ENCODE measurements around the gene HPCAL1. TPM values are rescaled to one million over a fixed set of nuclear protein-coding genes. Genes with fewer than 3 reads are reported as not detected.

HPCAL1 gene
- total RNA-seq, 4 donors from 2014 or later = 34.5 to 54.2 (median 41.3) TPM

GRCh38 chr2:10344105-10345066, 41.7 kb downstream of the HPCAL1 start:
- no peak for DNase-seq (ENCODE audit: extremely low spot score)
- Histone ChIP-seq H3K9me3 (no peaks in the 10 kb centered on the region), H3K4me1 (peaks cover 11 to 28% (median 19%) of the 10 kb centered on the region in 4 donors), H3K4me3 (no peak overlapping the region), H3K27me3 (no peaks in the 10 kb centered on the region), H3K36me3 (no peaks in the 10 kb centered on the region), H3K27ac (replicated peaks in 1 of 4) (no peak overlapping the region)
- WGBS = 75% methylated on average over 19 of the region's 19 CpGs
- TF ChIP-seq CTCF (IDR thresholded peaks at IDR 0.05) (no peak), POLR2AphosphoS5 (IDR thresholded peaks at IDR 0.05) (no peak), POLR2A (IDR thresholded peaks at IDR 0.05; ENCODE audit: low read depth) (no peak), EP300 (IDR thresholded peaks at IDR 0.05) (no peak)
- intact Hi-C loops (cut with DNase I) = no loop called here

DNA sequence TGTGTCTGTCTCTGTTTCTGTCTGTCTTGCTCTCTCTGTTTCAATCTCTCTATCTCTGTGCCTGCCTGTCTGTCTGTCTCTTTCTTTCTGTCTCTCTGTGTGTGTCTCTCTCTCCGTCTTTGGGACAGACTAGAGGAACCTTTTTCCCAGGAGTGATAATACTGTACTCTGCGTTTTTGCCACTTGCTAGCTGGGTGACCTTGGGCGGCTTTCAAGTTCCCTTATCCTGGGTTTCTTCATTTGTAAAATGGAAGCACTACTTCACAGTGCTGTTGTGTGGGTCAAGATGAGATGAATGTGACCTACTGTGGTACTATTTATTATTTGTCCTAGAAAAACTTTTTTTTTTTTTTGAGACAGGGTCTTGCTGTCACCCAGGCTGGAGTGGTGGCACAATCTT, 42.4 kb downstream of the HPCAL1 start:
- no peak for TF ChIP-seq CTCF (IDR thresholded peaks at IDR 0.05)
- no peak for TF ChIP-seq EP300 (IDR thresholded peaks at IDR 0.05)
- TF ChIP-seq POLR2A (IDR thresholded peaks at IDR 0.05; ENCODE audit: low read depth) = no peak
- TF ChIP-seq POLR2AphosphoS5 (IDR thresholded peaks at IDR 0.05) = no peak
- intact Hi-C loops (cut with DNase I) = no loop called here
- no peak overlapping the region for H3K27ac ChIP-seq (replicated peaks in 1 of 4)
- 83% methylated on average over 3 of the region's 3 CpGs for WGBS
- H3K4me3 ChIP-seq = no peak overlapping the region
- H3K4me1 ChIP-seq = peaks cover 11 to 28% (median 19%) of the 10 kb centered on the region in 4 donors
- no peak for DNase-seq (ENCODE audit: extremely low spot score)
- H3K9me3 ChIP-seq = no peaks in the 10 kb centered on the region
- H3K36me3 ChIP-seq = no peaks in the 10 kb centered on the region
- H3K27me3 ChIP-seq = no peaks in the 10 kb centered on the region

- Histone ChIP-seq H3K27ac (replicated peaks in 1 of 4) (no peak overlapping the region), H3K9me3 (no peaks in the 10 kb centered on the region), H3K27me3 (no peaks in the 10 kb centered on the region), H3K4me3 (no peak overlapping the region), H3K36me3 (no peaks in the 10 kb centered on the region), H3K4me1 (peaks cover 11 to 28% (median 19%) of the 10 kb centered on the region in 4 donors)
- no peak for DNase-seq (ENCODE audit: extremely low spot score)
- 85% methylated on average over 3 of the region's 3 CpGs for WGBS
- TF ChIP-seq POLR2A (IDR thresholded peaks at IDR 0.05; ENCODE audit: low read depth) (no peak), POLR2AphosphoS5 (IDR thresholded peaks at IDR 0.05) (no peak), CTCF (IDR thresholded peaks at IDR 0.05) (no peak), EP300 (IDR thresholded peaks at IDR 0.05) (no peak)
- intact Hi-C loops (cut with DNase I) = no loop called here
Observed at GRCh38 chr2:10345813-10346212, 43.1 kb downstream of the HPCAL1 start.

GRCh38 chr2:10346929-10347561, 44.3 kb downstream of the HPCAL1 start:
- intact Hi-C loops (cut with DNase I) = no loop called here
- WGBS = 69% methylated on average over 13 of the region's 16 CpGs
- TF ChIP-seq EP300 (IDR thresholded peaks at IDR 0.05) (no peak), POLR2AphosphoS5 (IDR thresholded peaks at IDR 0.05) (no peak), POLR2A (IDR thresholded peaks at IDR 0.05; ENCODE audit: low read depth) (no peak), CTCF (IDR thresholded peaks at IDR 0.05) (no peak)
- Histone ChIP-seq H3K27ac (replicated peaks in 1 of 4) (no peak overlapping the region), H3K4me1 (peaks cover 11 to 27% (median 19%) of the 10 kb centered on the region in 4 donors), H3K36me3 (no peaks in the 10 kb centered on the region), H3K27me3 (no peaks in the 10 kb centered on the region), H3K4me3 (no peak overlapping the region), H3K9me3 (no peaks in the 10 kb centered on the region)
- no peak for DNase-seq (ENCODE audit: extremely low spot score)
